A549 (cell line): ENCODE results near the gene SHANK3.

Experiments used
- CBX8 ChIP-seq: fragments of 200-600 bp; sonication (generic); IDR thresholded peaks from 2 replicates; pipeline ENCODE4 v1.6.1; 2016
- EP300 ChIP-seq, 2 experiments: fragments of >200 bp; sonication (Bioruptor Twin); formaldehyde crosslinking; IDR thresholded peaks; 2 replicates in 1 of 2; 3 replicates in 1 of 2; pipeline ENCODE4 v1.6.1; 2016 to 2017
- KDM5A ChIP-seq: fragments of 200-600 bp; sonication (generic); IDR thresholded peaks from 2 replicates; pipeline ENCODE4 v1.6.1; 2016; ENCODE audit warnings: antibody characterized with exemption, mild to moderate bottlenecking
- MAZ ChIP-seq: fragments of 150-350 bp; IDR thresholded peaks from 2 replicates; pipeline ENCODE4 v1.6.1; 2014; ENCODE audit warnings: antibody characterized with exemption, low read depth, low read length, borderline replicate concordance
- NFE2L2 ChIP-seq: fragments of 150-350 bp; conservative IDR thresholded peaks from 2 replicates; pipeline ENCODE4 v1.6.1; 2014; ENCODE audit warnings: low read length
- POLR2A ChIP-seq: IDR thresholded peaks from 2 replicates; pipeline ENCODE4 v1.6.1; 2012; ENCODE audit warnings: mild to moderate bottlenecking, low read length
- RFX5 ChIP-seq: fragments of 450-650 bp; IDR thresholded peaks from 2 replicates; pipeline ENCODE4 v1.7.1; 2014; ENCODE audit warnings: antibody characterized with exemption, mild to moderate bottlenecking, moderate library complexity
- SMC3 ChIP-seq: fragments of >200 bp; sonication (Bioruptor Twin); formaldehyde crosslinking; IDR thresholded peaks from 3 replicates; pipeline ENCODE4 v1.6.1; 2018; ENCODE audit warnings: inconsistent platforms
- TF ChIP-seq, protein P1 (sequence below): fragments of >200 bp; sonication (Bioruptor Twin); formaldehyde crosslinking; IDR thresholded peaks from 3 replicates; pipeline ENCODE4 v1.5.1; 2016
- TF ChIP-seq, protein P2 (sequence below): fragments of 250-450 bp; sonication (Bioruptor Pico); IDR thresholded peaks from 2 replicates; pipeline ENCODE4 v1.5.0; 2021; ENCODE audit warnings: mild to moderate bottlenecking, moderate library complexity, borderline replicate concordance
- TF ChIP-seq, protein P3 (sequence below): IDR thresholded peaks from 2 replicates; pipeline ENCODE4 v1.6.1; 2012
- TF ChIP-seq, protein P4 (sequence below): fragments of 200-600 bp; sonication (generic); IDR thresholded peaks from 2 replicates; pipeline ENCODE4 v1.6.1; 2016; ENCODE audit warnings: antibody characterized with exemption, mild to moderate bottlenecking, moderate library complexity

DNA sequence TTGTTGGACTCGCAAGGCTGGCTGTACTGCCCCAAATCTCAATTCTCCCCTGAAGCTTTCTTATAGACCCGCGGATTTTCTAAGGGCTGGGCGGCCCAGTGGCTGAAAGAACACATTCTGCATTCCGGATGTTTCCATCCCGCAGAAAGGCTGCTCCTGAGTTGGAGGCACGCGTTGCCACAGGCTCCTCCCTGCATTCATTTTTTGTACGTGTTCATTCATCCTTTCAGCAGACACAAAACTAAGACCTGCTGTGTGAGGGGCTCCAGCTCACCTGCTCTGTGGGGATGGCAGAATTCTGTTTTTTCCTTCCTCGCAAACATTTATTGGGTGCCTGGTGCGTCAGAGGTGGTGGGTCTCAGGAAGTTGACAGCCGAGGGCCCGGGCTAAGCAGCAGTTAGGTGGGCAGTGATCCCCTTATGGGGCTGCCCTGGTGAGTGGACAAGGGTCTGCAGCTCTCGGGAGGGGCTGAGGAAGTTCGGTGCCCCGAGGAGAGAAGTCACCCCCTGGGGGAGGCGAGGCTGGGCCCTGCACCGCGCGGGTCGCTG is 23.7 kb downstream of the SHANK3 start:
- TF ChIP-seq CBX8 = no peak
- TF ChIP-seq KDM5A = no peak
- TF ChIP-seq, protein P1, sequence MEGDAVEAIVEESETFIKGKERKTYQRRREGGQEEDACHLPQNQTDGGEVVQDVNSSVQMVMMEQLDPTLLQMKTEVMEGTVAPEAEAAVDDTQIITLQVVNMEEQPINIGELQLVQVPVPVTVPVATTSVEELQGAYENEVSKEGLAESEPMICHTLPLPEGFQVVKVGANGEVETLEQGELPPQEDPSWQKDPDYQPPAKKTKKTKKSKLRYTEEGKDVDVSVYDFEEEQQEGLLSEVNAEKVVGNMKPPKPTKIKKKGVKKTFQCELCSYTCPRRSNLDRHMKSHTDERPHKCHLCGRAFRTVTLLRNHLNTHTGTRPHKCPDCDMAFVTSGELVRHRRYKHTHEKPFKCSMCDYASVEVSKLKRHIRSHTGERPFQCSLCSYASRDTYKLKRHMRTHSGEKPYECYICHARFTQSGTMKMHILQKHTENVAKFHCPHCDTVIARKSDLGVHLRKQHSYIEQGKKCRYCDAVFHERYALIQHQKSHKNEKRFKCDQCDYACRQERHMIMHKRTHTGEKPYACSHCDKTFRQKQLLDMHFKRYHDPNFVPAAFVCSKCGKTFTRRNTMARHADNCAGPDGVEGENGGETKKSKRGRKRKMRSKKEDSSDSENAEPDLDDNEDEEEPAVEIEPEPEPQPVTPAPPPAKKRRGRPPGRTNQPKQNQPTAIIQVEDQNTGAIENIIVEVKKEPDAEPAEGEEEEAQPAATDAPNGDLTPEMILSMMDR = no peak
- no peak for TF ChIP-seq POLR2A
- TF ChIP-seq NFE2L2 = no peak
- no peak for TF ChIP-seq SMC3
- no peak for TF ChIP-seq RFX5
- TF ChIP-seq, protein P2, sequence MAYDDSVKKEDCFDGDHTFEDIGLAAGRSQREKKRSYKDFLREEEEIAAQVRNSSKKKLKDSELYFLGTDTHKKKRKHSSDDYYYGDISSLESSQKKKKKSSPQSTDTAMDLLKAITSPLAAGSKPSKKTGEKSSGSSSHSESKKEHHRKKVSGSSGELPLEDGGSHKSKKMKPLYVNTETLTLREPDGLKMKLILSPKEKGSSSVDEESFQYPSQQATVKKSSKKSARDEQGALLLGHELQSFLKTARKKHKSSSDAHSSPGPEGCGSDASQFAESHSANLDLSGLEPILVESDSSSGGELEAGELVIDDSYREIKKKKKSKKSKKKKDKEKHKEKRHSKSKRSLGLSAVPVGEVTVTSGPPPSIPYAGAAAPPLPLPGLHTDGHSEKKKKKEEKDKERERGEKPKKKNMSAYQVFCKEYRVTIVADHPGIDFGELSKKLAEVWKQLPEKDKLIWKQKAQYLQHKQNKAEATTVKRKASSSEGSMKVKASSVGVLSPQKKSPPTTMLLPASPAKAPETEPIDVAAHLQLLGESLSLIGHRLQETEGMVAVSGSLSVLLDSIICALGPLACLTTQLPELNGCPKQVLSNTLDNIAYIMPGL (CRISPR knock-in tag) = no peak
- TF ChIP-seq EP300 (IDR thresholded peaks at IDR 0.05) = no peak
- TF ChIP-seq, protein P3, sequence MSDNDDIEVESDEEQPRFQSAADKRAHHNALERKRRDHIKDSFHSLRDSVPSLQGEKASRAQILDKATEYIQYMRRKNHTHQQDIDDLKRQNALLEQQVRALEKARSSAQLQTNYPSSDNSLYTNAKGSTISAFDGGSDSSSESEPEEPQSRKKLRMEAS = no peak
- TF ChIP-seq, protein P4, sequence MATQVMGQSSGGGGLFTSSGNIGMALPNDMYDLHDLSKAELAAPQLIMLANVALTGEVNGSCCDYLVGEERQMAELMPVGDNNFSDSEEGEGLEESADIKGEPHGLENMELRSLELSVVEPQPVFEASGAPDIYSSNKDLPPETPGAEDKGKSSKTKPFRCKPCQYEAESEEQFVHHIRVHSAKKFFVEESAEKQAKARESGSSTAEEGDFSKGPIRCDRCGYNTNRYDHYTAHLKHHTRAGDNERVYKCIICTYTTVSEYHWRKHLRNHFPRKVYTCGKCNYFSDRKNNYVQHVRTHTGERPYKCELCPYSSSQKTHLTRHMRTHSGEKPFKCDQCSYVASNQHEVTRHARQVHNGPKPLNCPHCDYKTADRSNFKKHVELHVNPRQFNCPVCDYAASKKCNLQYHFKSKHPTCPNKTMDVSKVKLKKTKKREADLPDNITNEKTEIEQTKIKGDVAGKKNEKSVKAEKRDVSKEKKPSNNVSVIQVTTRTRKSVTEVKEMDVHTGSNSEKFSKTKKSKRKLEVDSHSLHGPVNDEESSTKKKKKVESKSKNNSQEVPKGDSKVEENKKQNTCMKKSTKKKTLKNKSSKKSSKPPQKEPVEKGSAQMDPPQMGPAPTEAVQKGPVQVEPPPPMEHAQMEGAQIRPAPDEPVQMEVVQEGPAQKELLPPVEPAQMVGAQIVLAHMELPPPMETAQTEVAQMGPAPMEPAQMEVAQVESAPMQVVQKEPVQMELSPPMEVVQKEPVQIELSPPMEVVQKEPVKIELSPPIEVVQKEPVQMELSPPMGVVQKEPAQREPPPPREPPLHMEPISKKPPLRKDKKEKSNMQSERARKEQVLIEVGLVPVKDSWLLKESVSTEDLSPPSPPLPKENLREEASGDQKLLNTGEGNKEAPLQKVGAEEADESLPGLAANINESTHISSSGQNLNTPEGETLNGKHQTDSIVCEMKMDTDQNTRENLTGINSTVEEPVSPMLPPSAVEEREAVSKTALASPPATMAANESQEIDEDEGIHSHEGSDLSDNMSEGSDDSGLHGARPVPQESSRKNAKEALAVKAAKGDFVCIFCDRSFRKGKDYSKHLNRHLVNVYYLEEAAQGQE = no peak
- TF ChIP-seq MAZ = no peak
